CD4-positive, alpha-beta memory T cell (primary cell): ENCODE measurements around the gene IRS1. TPM values are rescaled to one million over a fixed set of nuclear protein-coding genes. Genes with fewer than 3 reads are reported as not detected.

ENCODE experiments used
- CTCF ChIA-PET: fragments of 350-600 bp; sonication (Branson Sonifier 250); formaldehyde crosslinking; loops from one replicate; lab custom pipeline; 2021; ENCODE audit warnings: inconsistent platforms; ENCODE audit not compliant: partially characterized antibody; lab: Charles Lee
- POLR2A ChIA-PET: fragments of 350-600 bp; sonication (Branson Sonifier 250); formaldehyde crosslinking; loops from one replicate; lab custom pipeline; 2021; ENCODE audit not compliant: partially characterized antibody; lab: Charles Lee
- DNase-seq, 5 donors: peaks; one replicate each; pipeline versions ENCODE4 v3.0.0 to v3.0.0-alpha.2; 2020 to 2022; ENCODE audit warnings: mixed read lengths in 1 of 5
- H3K27ac ChIP-seq: one replicate; pipeline ENCODE4 v1.7.0; 2013; ENCODE audit warnings: low read depth, low read length
- H3K27me3 ChIP-seq: 2 replicates; pipeline ENCODE4 v1.7.0; 2013; ENCODE audit warnings: mild to moderate bottlenecking, low read length, moderate library complexity; ENCODE audit not compliant: insufficient read depth
- H3K36me3 ChIP-seq: 2 replicates; pipeline ENCODE4 v1.7.0; 2013; ENCODE audit warnings: mild to moderate bottlenecking, low read length, moderate library complexity; ENCODE audit not compliant: insufficient read depth
- H3K4me1 ChIP-seq: 2 replicates; pipeline ENCODE4 v1.7.0; 2013; ENCODE audit warnings: mild to moderate bottlenecking, low read length, moderate library complexity; ENCODE audit not compliant: insufficient read depth
- H3K4me3 ChIP-seq, 2 donors: one replicate each; pipeline ENCODE4 v1.7.0; 2013; ENCODE audit warnings: low read length in 2 of 2, mild to moderate bottlenecking in 1 of 2
- H3K9me3 ChIP-seq, 2 donors: one replicate each; pipeline ENCODE4 v1.7.0; 2013; ENCODE audit warnings: low read length in 2 of 2, control low read depth in 1 of 2; ENCODE audit not compliant: control insufficient read depth in 1 of 2
- H3K27ac Mint-ChIP-seq, 7 donors: one replicate each; pipeline ENCODE4 v1.8.0; 2020 to 2021; ENCODE audit warnings: mixed read lengths in 7 of 7, mild to moderate bottlenecking in 6 of 7, inconsistent platforms in 3 of 7, moderate library complexity in 3 of 7
- H3K27me3 Mint-ChIP-seq, 2 donors: one replicate each; pipeline ENCODE4 v1.8.0; 2020 to 2021; ENCODE audit warnings: mixed read lengths in 2 of 2
- H3K36me3 Mint-ChIP-seq, 2 donors: one replicate each; pipeline ENCODE4 v1.8.0; 2020 to 2021; ENCODE audit warnings: mixed read lengths in 2 of 2, inconsistent platforms in 1 of 2, mild to moderate bottlenecking in 1 of 2
- H3K4me1 Mint-ChIP-seq, 4 donors: one replicate each; pipeline ENCODE4 v1.8.0; 2020 to 2021; ENCODE audit warnings: mixed read lengths in 4 of 4, mild to moderate bottlenecking in 1 of 4
- H3K4me3 Mint-ChIP-seq, 8 donors: one replicate each; pipeline ENCODE4 v1.8.0; 2020 to 2021; ENCODE audit warnings: mixed read lengths in 8 of 8, mild to moderate bottlenecking in 7 of 8, moderate library complexity in 6 of 8, inconsistent platforms in 3 of 8
- H3K9me3 Mint-ChIP-seq, 8 donors: one replicate each; pipeline ENCODE4 v1.8.0; 2020 to 2021; ENCODE audit warnings: mixed read lengths in 8 of 8, mild to moderate bottlenecking in 5 of 8, inconsistent platforms in 3 of 8, moderate library complexity in 1 of 8
- intact Hi-C: fragments of 100-400 bp; cut with micrococcal nuclease; formaldehyde crosslinking; loops from one replicate; pipeline ENCODE4 v1.15.1; 2023
- polyA plus RNA-seq, 2 donors: library from polyadenylated mRNA; unstranded; fragments of 300-500 nt; fragmentation: Illumina TruSeq; gene quantifications; one replicate each; pipeline ENCODE4 v1.2.3, GENCODE V29; 2021
- total RNA-seq, 2 experiments: library from RNA; stranded (reverse); gene quantifications; one replicate each; pipeline ENCODE4 v1.2.3, GENCODE V29; 2021

IRS1 gene
- total and polyA plus RNA-seq, 4 experiments from 2014 or later, result 0.02 to 2.4 (median 1.1) TPM

DNA sequence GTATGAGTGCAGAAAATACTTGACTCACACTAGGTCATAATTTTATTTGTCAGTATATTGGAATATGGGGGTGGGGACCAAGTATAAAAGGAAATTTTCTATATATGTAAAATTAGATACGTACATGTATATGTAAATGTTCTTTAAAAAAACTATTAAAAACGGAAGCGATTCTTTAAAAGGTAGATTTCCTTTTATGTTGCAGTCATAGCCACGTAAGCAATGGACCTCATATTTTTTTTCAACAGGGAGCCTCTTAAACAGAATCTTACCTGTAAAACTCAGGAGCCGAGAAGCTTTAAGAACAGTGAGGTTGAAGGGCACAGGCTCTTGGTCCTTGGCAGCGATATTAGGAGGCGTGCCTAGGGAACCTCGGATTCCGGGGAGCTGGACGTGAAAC, 39.5 kb upstream of the IRS1 start:
- Mint-ChIP-seq H3K4me3 (peak overlapping the region; percentile 67 to 98 (median 76)), H3K27me3 (no peaks in the 10 kb centered on the region), H3K9me3 (no peaks in the 10 kb centered on the region), H3K27ac (peak overlapping the region; percentile 93 to 100 (median 100)), H3K4me1 (peaks cover 52 to 90% (median 69%) of the 10 kb centered on the region in 4 donors), H3K36me3 (peaks cover 0 to 11% of the 10 kb centered on the region in 2 donors)
- Histone ChIP-seq H3K4me3 (no peak overlapping the region), H3K36me3 (no peaks in the 10 kb centered on the region), H3K9me3 (no peaks in the 10 kb centered on the region), H3K27ac (peak overlapping the region; percentile 98), H3K4me1 (peaks cover 52% of the 10 kb centered on the region), H3K27me3 (no peaks in the 10 kb centered on the region)
- ChIA-PET CTCF (interaction anchor here (2.1 kb wide), 1 partner anchor 38 kb away, joined by 15 read pairs; the partner anchor contains the start of gene IRS1), POLR2A (interaction anchor here (1.1 kb wide), 1 partner anchor 9 kb away, joined by 3 read pairs; no protein-coding TSS in a partner anchor)
- intact Hi-C loops, result loop anchor here (5.0 to 10.0 kb wide), 3 partner anchors 187 to 1894 kb away; partner anchors contain the start of gene AGFG1
- DNase-seq, result peak in 4 of 5 donors; percentile 29 to 40 (median 33)

DNA sequence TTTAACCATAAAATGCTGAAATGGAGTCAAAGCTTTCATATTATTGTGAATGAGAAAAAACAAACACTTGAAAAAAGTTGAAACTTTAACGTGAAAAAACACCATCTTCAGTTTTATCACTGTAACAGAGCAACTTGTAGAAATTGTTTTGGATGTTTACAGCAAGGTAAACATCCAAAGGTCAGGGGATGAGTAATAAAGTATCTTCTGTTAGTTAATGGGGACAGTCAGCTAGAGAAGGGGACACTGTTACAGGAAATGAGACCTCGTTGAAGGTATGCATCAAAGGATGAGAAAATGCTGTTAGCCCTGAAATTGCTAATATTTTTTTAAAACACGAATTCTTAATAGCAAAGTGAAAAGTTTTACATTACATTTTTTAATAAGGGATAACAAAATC, 39.1 kb upstream of the IRS1 start:
- peak overlapping the region; percentile 38 to 98 (median 62) for H3K4me3 Mint-ChIP-seq
- peak overlapping the region; percentile 93 to 100 (median 100) for H3K27ac Mint-ChIP-seq
- no peaks in the 10 kb centered on the region for H3K9me3 ChIP-seq
- H3K4me3 ChIP-seq, result no peak overlapping the region
- intact Hi-C loops, result loop anchor here (5.0 to 10.0 kb wide), 3 partner anchors 186 to 1894 kb away; partner anchors contain the start of gene AGFG1
- H3K4me1 Mint-ChIP-seq, result peaks cover 53 to 93% (median 69%) of the 10 kb centered on the region in 4 donors
- POLR2A ChIA-PET, result no interaction called here
- peak overlapping the region; percentile 98 for H3K27ac ChIP-seq
- no peaks in the 10 kb centered on the region for H3K27me3 ChIP-seq
- no peaks in the 10 kb centered on the region for H3K27me3 Mint-ChIP-seq
- H3K36me3 ChIP-seq, result no peaks in the 10 kb centered on the region
- no peaks in the 10 kb centered on the region for H3K9me3 Mint-ChIP-seq
- peaks cover 0 to 11% of the 10 kb centered on the region in 2 donors for H3K36me3 Mint-ChIP-seq
- CTCF ChIA-PET, result interaction anchor here (2.1 kb wide), 1 partner anchor 38 kb away, joined by 15 read pairs; the partner anchor contains the start of gene IRS1
- no peak for DNase-seq
- H3K4me1 ChIP-seq, result peaks cover 56% of the 10 kb centered on the region

DNA sequence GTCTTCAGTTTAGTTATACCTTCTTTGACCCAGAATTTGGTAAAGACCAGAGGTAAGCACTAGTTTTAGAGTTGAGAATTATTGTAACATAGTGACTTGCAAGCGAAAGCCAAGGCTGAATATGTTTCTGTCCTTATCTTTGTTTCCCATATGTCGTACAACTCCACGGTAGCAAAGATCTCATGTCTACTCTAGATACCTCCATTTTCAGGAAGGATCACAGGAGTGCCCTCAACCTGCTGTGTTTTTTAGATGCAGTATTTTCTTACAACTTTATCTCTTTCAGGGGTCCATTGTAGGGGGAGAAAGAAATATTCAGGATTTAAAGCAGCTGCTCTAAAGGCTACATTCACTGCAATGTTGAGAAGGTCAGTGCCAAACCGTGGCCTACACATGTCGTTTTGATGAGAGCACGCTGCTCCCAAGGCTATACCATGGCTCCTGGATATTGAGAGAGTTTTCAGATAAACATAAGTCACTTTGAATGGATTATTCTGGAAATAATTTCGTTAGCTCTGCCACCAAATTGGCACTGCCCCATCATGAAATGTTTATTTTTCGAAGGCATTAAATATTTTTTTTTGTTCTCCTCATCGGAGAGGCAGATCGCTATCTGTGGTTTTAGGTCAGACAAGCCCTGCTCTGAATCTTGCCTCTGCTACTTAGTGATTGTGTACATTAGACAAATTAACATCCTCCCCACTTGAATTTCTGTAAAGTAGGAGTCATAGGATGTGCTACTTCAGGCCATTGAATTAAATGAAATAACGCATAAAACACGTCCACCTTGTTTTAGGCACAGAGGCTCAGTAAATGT, 38.4 kb upstream of the IRS1 start:
- ChIA-PET CTCF (no interaction called here), POLR2A (no interaction called here)
- peaks cover 0 to 11% of the 10 kb centered on the region in 2 donors for H3K36me3 Mint-ChIP-seq
- Histone ChIP-seq H3K27me3 (no peaks in the 10 kb centered on the region), H3K4me1 (peaks cover 63% of the 10 kb centered on the region), H3K9me3 (no peaks in the 10 kb centered on the region), H3K36me3 (no peaks in the 10 kb centered on the region), H3K27ac (peak overlapping the region; percentile 98), H3K4me3 (no peak overlapping the region)
- peak in 3 of 5 donors; percentile 32 to 38 (median 33) for DNase-seq
- H3K9me3 Mint-ChIP-seq, result no peaks in the 10 kb centered on the region
- H3K27me3 Mint-ChIP-seq, result no peaks in the 10 kb centered on the region
- peak overlapping the region; percentile 97 to 100 (median 100) for H3K27ac Mint-ChIP-seq
- intact Hi-C loops, result loop anchor here (5.0 to 10.0 kb wide), 3 partner anchors 186 to 1893 kb away; partner anchors contain the start of gene AGFG1
- H3K4me3 Mint-ChIP-seq, result peak overlapping the region; percentile 91 to 99 (median 97)
- H3K4me1 Mint-ChIP-seq, result peaks cover 48 to 90% (median 65%) of the 10 kb centered on the region in 4 donors

DNA sequence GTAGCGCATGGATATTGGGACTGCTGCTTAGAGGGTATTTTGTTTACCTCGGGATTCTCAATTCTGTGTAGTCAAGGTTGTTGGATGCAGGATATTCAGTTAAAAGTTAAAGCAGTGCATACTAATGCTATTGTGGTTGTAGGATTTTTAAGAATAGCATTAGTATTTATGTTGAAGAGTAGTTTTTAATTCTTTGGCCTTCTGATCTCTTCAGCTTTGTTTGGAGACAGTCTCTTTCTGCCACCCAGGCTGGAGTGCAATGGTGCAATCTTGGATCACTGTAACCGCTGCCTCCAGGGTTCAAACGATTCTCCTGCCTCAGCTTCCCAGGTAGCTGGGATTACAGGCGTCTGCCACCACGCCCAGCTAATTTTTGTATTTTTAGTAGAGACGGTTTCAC, 37.7 kb upstream of the IRS1 start:
- POLR2A ChIA-PET, result no interaction called here
- no peaks in the 10 kb centered on the region for H3K9me3 ChIP-seq
- no peak for DNase-seq
- Mint-ChIP-seq H3K27ac (peak overlapping the region; percentile 97 to 100 (median 100)), H3K36me3 (peaks cover 0 to 11% of the 10 kb centered on the region in 2 donors), H3K4me1 (peaks cover 41 to 84% (median 59%) of the 10 kb centered on the region in 4 donors), H3K4me3 (peak overlapping the region; percentile 91 to 99 (median 97)), H3K27me3 (no peaks in the 10 kb centered on the region), H3K9me3 (no peaks in the 10 kb centered on the region)
- CTCF ChIA-PET, result no interaction called here
- H3K36me3 ChIP-seq, result no peaks in the 10 kb centered on the region
- H3K4me1 ChIP-seq, result peaks cover 63% of the 10 kb centered on the region
- H3K27me3 ChIP-seq, result no peaks in the 10 kb centered on the region
- H3K27ac ChIP-seq, result peak overlapping the region; percentile 98
- H3K4me3 ChIP-seq, result peak overlapping the region; percentile 39 to 94
- intact Hi-C loops, result loop anchor here (5.0 to 10.0 kb wide), 3 partner anchors 185 to 1893 kb away; partner anchors contain the start of gene AGFG1

DNA sequence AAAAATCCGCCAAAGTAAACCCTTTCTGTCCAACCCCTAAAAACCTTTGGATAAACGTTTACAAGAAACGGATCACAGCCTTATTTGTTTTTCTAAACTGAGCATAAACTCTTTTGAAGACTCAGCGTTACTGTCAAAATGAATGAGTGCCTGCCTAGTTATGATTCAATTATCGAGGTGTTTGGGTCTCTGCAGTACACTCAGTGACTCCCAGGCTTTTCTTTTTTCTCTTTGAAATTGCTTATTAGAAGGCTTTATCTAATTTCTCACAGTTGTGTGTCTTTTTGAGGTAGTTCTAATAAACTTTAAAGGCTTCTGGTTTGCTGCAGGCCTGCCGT, 36.9 kb upstream of the IRS1 start:
- Histone ChIP-seq H3K36me3 (no peaks in the 10 kb centered on the region), H3K4me1 (peaks cover 63% of the 10 kb centered on the region), H3K4me3 (peak overlapping the region; percentile 39 to 94), H3K27me3 (no peaks in the 10 kb centered on the region), H3K9me3 (no peaks in the 10 kb centered on the region), H3K27ac (peak overlapping the region; percentile 98)
- Mint-ChIP-seq H3K27ac (peak overlapping the region; percentile 97 to 100 (median 100)), H3K36me3 (peaks cover 0 to 16% of the 10 kb centered on the region in 2 donors), H3K4me3 (peak overlapping the region; percentile 91 to 99 (median 97)), H3K4me1 (peaks cover 36 to 76% (median 55%) of the 10 kb centered on the region in 4 donors), H3K27me3 (no peaks in the 10 kb centered on the region), H3K9me3 (no peaks in the 10 kb centered on the region)
- ChIA-PET CTCF (interaction anchor here (1.2 to 2.3 kb wide), 2 partner anchors 34 to 948 kb away, joined by 3 to 12 read pairs; no protein-coding TSS in a partner anchor), POLR2A (interaction anchor here (0.7 to 2.5 kb wide), 9 partner anchors 10 to 1784 kb away, joined by 3 to 22 read pairs (median 4); partner anchors contain the start of gene IRS1)
- intact Hi-C loops, result loop anchor here (1.0 to 10.0 kb wide), 6 partner anchors 37 to 1892 kb away; partner anchors contain the start of genes AGFG1, IRS1 and MFF
- DNase-seq, result peak in 1 of 5 donors; percentile 36

DNA sequence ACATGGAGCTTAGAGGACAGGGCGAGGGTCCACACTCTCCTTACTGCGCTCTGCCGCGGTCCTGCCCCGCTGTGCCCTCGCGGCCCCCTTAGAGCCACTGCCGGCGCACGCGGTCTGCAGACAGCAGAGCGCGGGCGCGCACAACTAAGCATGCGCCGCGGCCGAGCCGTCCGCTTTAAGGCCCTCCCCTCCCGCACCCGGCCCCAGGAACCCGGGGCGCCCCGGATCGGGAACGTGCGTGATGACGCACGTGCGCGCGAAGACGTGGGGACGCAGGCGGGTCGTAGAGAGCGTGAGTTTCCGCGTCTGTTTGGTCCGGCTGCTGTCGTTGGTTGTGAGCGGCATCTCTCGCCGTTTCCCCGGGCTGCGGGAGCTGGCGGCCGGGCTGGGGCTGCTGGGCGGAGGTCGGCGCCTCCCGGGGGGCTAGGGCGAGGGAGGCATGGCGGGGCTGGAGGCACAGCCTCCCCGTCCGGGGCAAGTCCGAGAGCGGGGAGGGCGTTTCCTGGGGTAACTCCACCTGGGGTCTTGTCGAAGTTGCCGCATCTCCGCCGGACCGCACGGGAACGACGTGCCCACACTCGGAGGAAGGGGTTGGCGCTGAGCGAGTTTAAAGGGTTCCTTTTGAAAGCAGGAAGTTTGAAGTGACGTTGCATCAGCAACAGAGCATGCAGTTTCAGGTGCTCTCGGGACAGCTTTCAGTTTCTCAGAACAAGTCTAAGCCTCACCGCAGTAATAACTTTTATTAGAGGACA, 36.4 kb upstream of the IRS1 start, which contains the start of gene RHBDD1:
Gene RHBDD1 (plus strand): TSS at position 259 of the 752 bp plus-strand sequence. CDS start 28,640 bp downstream, outside the sequence.
- intact Hi-C loops, result loop anchor here (1.0 to 10.0 kb wide), 7 partner anchors 34 to 1891 kb away; partner anchors contain the start of genes AGFG1, IRS1 and MFF
- Histone ChIP-seq H3K4me1 (peaks cover 63% of the 10 kb centered on the region), H3K36me3 (no peaks in the 10 kb centered on the region), H3K27ac (peak within 1 kb of the TSS; percentile 98), H3K27me3 (no peaks in the 10 kb centered on the region), H3K4me3 (peak within 1 kb of the TSS; percentile 64 to 94), H3K9me3 (no peaks in the 10 kb centered on the region)
- Mint-ChIP-seq H3K4me1 (peaks cover 33 to 71% (median 50%) of the 10 kb centered on the region in 4 donors), H3K36me3 (peaks cover 4 to 20% of the 10 kb centered on the region in 2 donors), H3K4me3 (peak within 1 kb of the TSS; percentile 91 to 99 (median 97)), H3K27me3 (no peaks in the 10 kb centered on the region), H3K27ac (peak within 1 kb of the TSS; percentile 97 to 100 (median 100)), H3K9me3 (no peaks in the 10 kb centered on the region)
- ChIA-PET CTCF (interaction anchor here (1.0 to 2.3 kb wide), 6 partner anchors 34 to 947 kb away, joined by 3 to 12 read pairs (median 4); no protein-coding TSS in a partner anchor), POLR2A (interaction anchor here (0.7 to 2.5 kb wide), 13 partner anchors 8 to 1783 kb away, joined by 3 to 22 read pairs (median 4); partner anchors contain the start of gene IRS1)
- peak; percentile 93 to 95 (median 95) for DNase-seq
